SK-N-MC (cell line): ENCODE results near the gene ACER3.

Experiments used
- EZH2 ChIP-seq: fragments of 200-600 bp; sonication (generic); IDR thresholded peaks from one replicate; pipeline ENCODE4 v1.6.1; 2017; ENCODE audit warnings: antibody characterized with exemption
- FOXP2 ChIP-seq: optimal IDR thresholded peaks from 2 replicates; pipeline ENCODE3; 2011; ENCODE audit warnings: mild to moderate bottlenecking, moderate library complexity; ENCODE audit not compliant: insufficient read depth; ENCODE audit errors: extremely low read length, control extremely low read depth
- POLR2AphosphoS5 ChIP-seq: IDR thresholded peaks from 2 replicates; pipeline ENCODE4 v1.6.1; 2012; ENCODE audit warnings: mild to moderate bottlenecking, low read depth, low read length, borderline replicate concordance

GRCh38 chr11:76935042-76935441 is 74.3 kb downstream of the ACER3 start:
- TF ChIP-seq POLR2AphosphoS5 (no peak), EZH2 (no peak), FOXP2 (no peak)
